ENCODE data around the gene CBX4.

CBX4 gene

GRCh38 chr17:79795795-79796443, 43.3 kb downstream of the CBX4 start:
- Histone ChIP-seq H3K27ac (ENCODE audit: low read depth, low read length) (peak overlapping the region; percentile 67), H2AFZ (ENCODE audit: low read depth, low read length, severe bottlenecking) (no peak overlapping the region)

GRCh38 chr17:79794659-79795511, 44.4 kb downstream of the CBX4 start:
- H3K27me3 ChIP-seq (ENCODE audit: low read length), result no peaks in the 10 kb centered on the region
- H3K9me2 ChIP-seq (replicated peaks; ENCODE audit: insufficient read depth, low read length), result no peaks in the 10 kb centered on the region
- H3K36me3 ChIP-seq (ENCODE audit: low read length), result no peaks in the 10 kb centered on the region
- peaks cover 6% of the 10 kb centered on the region for H3K79me2 ChIP-seq (ENCODE audit: insufficient read depth, low read length)
- H3K27ac ChIP-seq (ENCODE audit: low read depth, low read length), result no peak overlapping the region
- TF ChIP-seq EZH2phosphoT487 (conservative IDR thresholded peaks at IDR 0.05; ENCODE audit: low read length) (no peak), CTCF (IDR thresholded peaks at IDR 0.05; ENCODE audit: insufficient read depth, low read length, poor library complexity, severe bottlenecking) (no peak)
- no peaks in the 10 kb centered on the region for H3F3A ChIP-seq (ENCODE audit: insufficient read depth)
- H3K4me2 ChIP-seq (ENCODE audit: low read depth, low read length, poor library complexity, severe bottlenecking), result no peak overlapping the region
- no peak overlapping the region for H3K4me3 ChIP-seq (ENCODE audit: insufficient read depth, low read length, poor library complexity, severe bottlenecking)
- no peak overlapping the region for H3K9ac ChIP-seq (ENCODE audit: low read length)
- H2AFZ ChIP-seq (ENCODE audit: low read depth, low read length, severe bottlenecking), result no peak overlapping the region
- no peaks in the 10 kb centered on the region for H3K9me3 ChIP-seq (ENCODE audit: insufficient read depth, low read length)
- no peaks in the 10 kb centered on the region for H4K20me1 ChIP-seq (ENCODE audit: low read depth, low read length)

More at GRCh38 chr17:79795795-79796443, 43.3 kb downstream of the CBX4 start:
- no peak for TF ChIP-seq EZH2phosphoT487 (conservative IDR thresholded peaks at IDR 0.05; ENCODE audit: low read length)
- no peak for TF ChIP-seq CTCF (IDR thresholded peaks at IDR 0.05; ENCODE audit: insufficient read depth, low read length, poor library complexity, severe bottlenecking)
- peak overlapping the region; percentile 93 for H3K4me3 ChIP-seq (ENCODE audit: insufficient read depth, low read length, poor library complexity, severe bottlenecking)
- no peaks in the 10 kb centered on the region for H3K36me3 ChIP-seq (ENCODE audit: low read length)
- no peaks in the 10 kb centered on the region for H4K20me1 ChIP-seq (ENCODE audit: low read depth, low read length)
- H3F3A ChIP-seq (ENCODE audit: insufficient read depth), result no peaks in the 10 kb centered on the region
- peak overlapping the region; percentile 85 for H3K9ac ChIP-seq (ENCODE audit: low read length)
- peak overlapping the region; percentile 76 for H3K4me2 ChIP-seq (ENCODE audit: low read depth, low read length, poor library complexity, severe bottlenecking)
- H3K27me3 ChIP-seq (ENCODE audit: low read length), result no peaks in the 10 kb centered on the region
- peaks cover 6% of the 10 kb centered on the region for H3K79me2 ChIP-seq (ENCODE audit: insufficient read depth, low read length)
- no peaks in the 10 kb centered on the region for H3K9me2 ChIP-seq (replicated peaks; ENCODE audit: insufficient read depth, low read length)
- no peaks in the 10 kb centered on the region for H3K9me3 ChIP-seq (ENCODE audit: insufficient read depth, low read length)

GRCh38 chr17:79793924-79794304, 45.3 kb downstream of the CBX4 start:
- Histone ChIP-seq H3K4me3 (ENCODE audit: insufficient read depth, low read length, poor library complexity, severe bottlenecking) (no peak overlapping the region), H3K79me2 (ENCODE audit: insufficient read depth, low read length) (peaks cover 6% of the 10 kb centered on the region), H3K4me2 (ENCODE audit: low read depth, low read length, poor library complexity, severe bottlenecking) (no peak overlapping the region), H3K27ac (ENCODE audit: low read depth, low read length) (no peak overlapping the region), H3F3A (ENCODE audit: insufficient read depth) (no peaks in the 10 kb centered on the region), H3K9me3 (ENCODE audit: insufficient read depth, low read length) (no peaks in the 10 kb centered on the region), H4K20me1 (ENCODE audit: low read depth, low read length) (no peaks in the 10 kb centered on the region), H3K9me2 (replicated peaks; ENCODE audit: insufficient read depth, low read length) (no peaks in the 10 kb centered on the region), H3K27me3 (ENCODE audit: low read length) (no peaks in the 10 kb centered on the region), H2AFZ (ENCODE audit: low read depth, low read length, severe bottlenecking) (no peak overlapping the region), H3K36me3 (ENCODE audit: low read length) (no peaks in the 10 kb centered on the region), H3K9ac (ENCODE audit: low read length) (no peak overlapping the region)
- TF ChIP-seq EZH2phosphoT487 (conservative IDR thresholded peaks at IDR 0.05; ENCODE audit: low read length) (no peak), CTCF (IDR thresholded peaks at IDR 0.05; ENCODE audit: insufficient read depth, low read length, poor library complexity, severe bottlenecking) (no peak)

All from SU-DHL-6 (cell line).